Fibroblast of lung (primary cell): ENCODE data around the gene OR1L8. TPM values are rescaled to one million over a fixed set of nuclear protein-coding genes. Genes with fewer than 3 reads are reported as not detected.

Experiments
- DNase-seq, 2 donors: peaks; one replicate each; pipeline versions ENCODE4 v3.0.0 to v3.0.0-alpha.2; 2010; ENCODE audit warnings: low read depth in 2 of 2
- H2AFZ ChIP-seq: 2 replicates; pipeline ENCODE4 v1.5.1; 2012; ENCODE audit warnings: low read length, control low read depth, inconsistent platforms
- H3K27ac ChIP-seq: 2 replicates; pipeline ENCODE4 v1.5.1; 2011; ENCODE audit warnings: low read length, control low read depth; ENCODE audit not compliant: insufficient read depth
- H3K27me3 ChIP-seq: 2 replicates; pipeline ENCODE4 v1.5.1; 2011; ENCODE audit warnings: mild to moderate bottlenecking, low read length; ENCODE audit not compliant: control insufficient read depth, insufficient read depth
- H3K36me3 ChIP-seq: 2 replicates; pipeline ENCODE4 v1.5.1; 2011; ENCODE audit warnings: low read length; ENCODE audit not compliant: control insufficient read depth, insufficient read depth
- H3K4me1 ChIP-seq: 2 replicates; pipeline ENCODE4 v1.5.1; 2011; ENCODE audit warnings: low read length; ENCODE audit not compliant: control insufficient read depth, insufficient read depth; ENCODE audit errors: extremely low read depth
- H3K4me2 ChIP-seq: 2 replicates; pipeline ENCODE4 v1.5.1; 2011; ENCODE audit warnings: low read length, control low read depth; ENCODE audit not compliant: insufficient read depth; ENCODE audit errors: extremely low read depth
- H3K4me3 ChIP-seq, 4 experiments: fragments of 200-600 bp in 1 of 4; sonication (generic) in 1 of 4; replicated peaks in 1 of 4; 2 replicates each; pipeline ENCODE4 v1.5.1; 2011 to 2016; ENCODE audit warnings: low read length in 4 of 4, low read depth in 3 of 4, mild to moderate bottlenecking in 3 of 4, control low read depth in 2 of 4, inconsistent platforms in 1 of 4, mixed read lengths in 1 of 4; ENCODE audit not compliant: insufficient read depth in 1 of 4; ENCODE audit errors: control extremely low read depth in 1 of 4
- H3K79me2 ChIP-seq: 2 replicates; pipeline ENCODE4 v1.5.1; 2012; ENCODE audit warnings: mild to moderate bottlenecking, low read length, inconsistent platforms; ENCODE audit not compliant: control insufficient read depth, insufficient read depth
- H3K9ac ChIP-seq: 2 replicates; pipeline ENCODE4 v1.5.1; 2011; ENCODE audit warnings: mild to moderate bottlenecking, low read length, control low read depth; ENCODE audit not compliant: insufficient read depth
- H3K9me3 ChIP-seq: 2 replicates; pipeline ENCODE4 v1.5.1; 2012; ENCODE audit warnings: low read depth, low read length; ENCODE audit not compliant: control insufficient read depth, insufficient read depth
- H4K20me1 ChIP-seq: 2 replicates; pipeline ENCODE4 v1.5.1; 2011; ENCODE audit warnings: low read length; ENCODE audit not compliant: control insufficient read depth, insufficient read depth; ENCODE audit errors: extremely low read depth
- CTCF ChIP-seq, 2 donors: IDR thresholded peaks in 1 of 2; conservative IDR thresholded peaks in 1 of 2; 1 replicate in 1 of 2; 2 replicates in 1 of 2; pipeline ENCODE4 v1.5.1; 2011 to 2012; ENCODE audit warnings: low read length in 2 of 2, control low read depth in 1 of 2, inconsistent platforms in 1 of 2, low read depth in 1 of 2, mild to moderate bottlenecking in 1 of 2
- EZH2 ChIP-seq: IDR thresholded peaks from 2 replicates; pipeline ENCODE4 v1.5.1; 2012; ENCODE audit warnings: low read length, control low read depth, mild to moderate bottlenecking; ENCODE audit errors: missing control alignments
- polyA plus RNA-seq, 2 donors: library from polyadenylated mRNA; depleted of rRNA in 1 of 2; stranded (reverse) in 1 of 2; unstranded in 1 of 2; fragments of >200 nt; gene quantifications; 2 replicates each; pipeline ENCODE4 v1.2.1, GENCODE V29; 2011 to 2012; ENCODE audit warnings: missing spikeins in 1 of 2
- total RNA-seq: library from RNA; depleted of rRNA; stranded (reverse); fragments of >200 nt; gene quantifications from 2 replicates; pipeline ENCODE4 v1.2.1, GENCODE V29; 2014

OR1L8 gene
- total and polyA plus RNA-seq, 2 donors (not counting 1 experiment from before 2014, with no cell fraction given): 0.07 TPM; not detected in 1

- TF ChIP-seq EZH2 (no peak), CTCF (conservative IDR thresholded peaks at IDR 0.05 in 1 of 2, IDR thresholded peaks at IDR 0.05 in 1 of 2; ENCODE audit: low read depth in 1 of 2, low read length in 2 of 2) (no peak)
- DNase-seq: no peak
- Histone ChIP-seq H4K20me1 (no peaks in the 10 kb centered on the region), H3K79me2 (no peaks in the 10 kb centered on the region), H2AFZ (no peak overlapping the region), H3K4me3 (no peak overlapping the region), H3K9ac (no peak overlapping the region), H3K4me2 (no peak overlapping the region), H3K27ac (no peak overlapping the region), H3K4me1 (no peaks in the 10 kb centered on the region), H3K27me3 (no peaks in the 10 kb centered on the region), H3K9me3 (no peaks in the 10 kb centered on the region), H3K36me3 (no peaks in the 10 kb centered on the region)
Measured at GRCh38 chr9:122567901-122568300, 15.3 kb downstream of the OR1L8 start.

GRCh38 chr9:122562134-122562760 lies 20.9 kb downstream of the OR1L8 start:
- H3K9me3 ChIP-seq: no peaks in the 10 kb centered on the region
- DNase-seq: no peak
- H3K27me3 ChIP-seq: no peaks in the 10 kb centered on the region
- H2AFZ ChIP-seq: no peak overlapping the region
- TF ChIP-seq EZH2 (no peak), CTCF (conservative IDR thresholded peaks at IDR 0.05 in 1 of 2, IDR thresholded peaks at IDR 0.05 in 1 of 2; ENCODE audit: low read depth in 1 of 2, low read length in 2 of 2) (no peak)
- H3K4me1 ChIP-seq: no peaks in the 10 kb centered on the region
- H4K20me1 ChIP-seq: no peaks in the 10 kb centered on the region
- H3K4me3 ChIP-seq: no peak overlapping the region
- no peak overlapping the region for H3K27ac ChIP-seq
- H3K79me2 ChIP-seq: no peaks in the 10 kb centered on the region
- no peak overlapping the region for H3K9ac ChIP-seq
- H3K4me2 ChIP-seq: no peak overlapping the region
- H3K36me3 ChIP-seq: no peaks in the 10 kb centered on the region

- no peak for TF ChIP-seq CTCF (conservative IDR thresholded peaks at IDR 0.05 in 1 of 2, IDR thresholded peaks at IDR 0.05 in 1 of 2; ENCODE audit: low read depth in 1 of 2, low read length in 2 of 2)
- no peak for TF ChIP-seq EZH2
- no peaks in the 10 kb centered on the region for H3K79me2 ChIP-seq
Measured at GRCh38 chr9:122561446-122561845, 21.7 kb downstream of the OR1L8 start.

More at GRCh38 chr9:122561446-122561845, 21.7 kb downstream of the OR1L8 start:
- Histone ChIP-seq H3K27me3 (no peaks in the 10 kb centered on the region), H3K4me2 (no peak overlapping the region), H3K9ac (no peak overlapping the region), H3K4me1 (no peaks in the 10 kb centered on the region), H4K20me1 (no peaks in the 10 kb centered on the region), H3K4me3 (no peak overlapping the region), H3K9me3 (no peaks in the 10 kb centered on the region), H3K36me3 (no peaks in the 10 kb centered on the region), H2AFZ (no peak overlapping the region), H3K27ac (no peak overlapping the region)
- DNase-seq: no peak
